ENCODE results near the gene MC4R.

GRCh38 chr18:60401346-60401745 lies 28.8 kb upstream of the MC4R start:
- TF ChIP-seq, protein P1, sequence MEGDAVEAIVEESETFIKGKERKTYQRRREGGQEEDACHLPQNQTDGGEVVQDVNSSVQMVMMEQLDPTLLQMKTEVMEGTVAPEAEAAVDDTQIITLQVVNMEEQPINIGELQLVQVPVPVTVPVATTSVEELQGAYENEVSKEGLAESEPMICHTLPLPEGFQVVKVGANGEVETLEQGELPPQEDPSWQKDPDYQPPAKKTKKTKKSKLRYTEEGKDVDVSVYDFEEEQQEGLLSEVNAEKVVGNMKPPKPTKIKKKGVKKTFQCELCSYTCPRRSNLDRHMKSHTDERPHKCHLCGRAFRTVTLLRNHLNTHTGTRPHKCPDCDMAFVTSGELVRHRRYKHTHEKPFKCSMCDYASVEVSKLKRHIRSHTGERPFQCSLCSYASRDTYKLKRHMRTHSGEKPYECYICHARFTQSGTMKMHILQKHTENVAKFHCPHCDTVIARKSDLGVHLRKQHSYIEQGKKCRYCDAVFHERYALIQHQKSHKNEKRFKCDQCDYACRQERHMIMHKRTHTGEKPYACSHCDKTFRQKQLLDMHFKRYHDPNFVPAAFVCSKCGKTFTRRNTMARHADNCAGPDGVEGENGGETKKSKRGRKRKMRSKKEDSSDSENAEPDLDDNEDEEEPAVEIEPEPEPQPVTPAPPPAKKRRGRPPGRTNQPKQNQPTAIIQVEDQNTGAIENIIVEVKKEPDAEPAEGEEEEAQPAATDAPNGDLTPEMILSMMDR (IDR thresholded peaks at IDR 0.05): no peak
- no peak for TF ChIP-seq POLR2A (IDR thresholded peaks at IDR 0.05)
